Measurements from ENCODE around the gene CIB4. TPM values are rescaled to one million over a fixed set of nuclear protein-coding genes. Genes with fewer than 3 reads are reported as not detected.

CIB4 gene
- polyA plus RNA-seq, 3 donors = 0.29 to 0.89 (median 0.33) TPM

DNA sequence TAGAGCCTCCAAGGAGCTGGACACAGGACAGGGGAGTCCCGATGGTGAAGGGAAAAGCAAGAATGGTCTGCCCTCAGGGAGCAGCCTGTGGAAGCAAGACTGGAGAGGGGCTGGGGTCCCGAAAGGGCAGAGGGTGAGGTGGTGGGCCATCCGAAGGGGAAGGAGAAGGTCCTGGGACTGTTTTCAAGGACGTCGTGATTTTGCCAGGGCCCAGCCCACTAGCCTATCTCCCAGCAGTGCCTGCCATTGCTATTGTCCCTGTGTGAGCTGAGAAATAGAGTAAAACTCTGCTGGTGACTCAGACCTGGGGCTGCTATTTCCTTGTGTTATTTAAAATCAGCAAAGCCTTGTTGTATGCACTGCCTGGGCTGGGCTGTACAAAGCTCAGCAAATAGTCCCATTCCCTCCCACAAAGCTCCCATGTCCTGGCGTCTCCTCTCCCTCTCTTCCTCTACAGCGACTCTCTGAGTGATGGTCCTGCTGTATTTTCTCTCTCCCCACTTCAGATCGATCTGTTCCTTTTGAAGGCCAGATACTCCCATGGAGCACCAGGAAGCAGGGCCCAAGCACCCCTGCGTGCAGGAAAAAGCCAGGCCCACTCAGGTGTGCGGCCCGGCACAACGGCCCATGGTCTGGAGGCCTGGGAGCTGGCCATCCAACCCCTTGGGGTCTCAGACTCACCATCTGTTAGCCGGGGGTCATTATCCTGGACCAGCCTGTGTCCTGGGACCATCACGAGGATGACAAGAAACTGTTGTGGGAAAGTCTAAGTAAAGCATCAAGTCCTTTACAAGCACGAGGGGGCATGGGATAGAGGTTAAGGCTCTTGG, 98.3 kb downstream of the CIB4 start:
- no peak for DNase-seq (ENCODE audit: extremely low read depth in 1 of 11, low read depth in 9 of 11, low spot score in 4 of 11)

DNA sequence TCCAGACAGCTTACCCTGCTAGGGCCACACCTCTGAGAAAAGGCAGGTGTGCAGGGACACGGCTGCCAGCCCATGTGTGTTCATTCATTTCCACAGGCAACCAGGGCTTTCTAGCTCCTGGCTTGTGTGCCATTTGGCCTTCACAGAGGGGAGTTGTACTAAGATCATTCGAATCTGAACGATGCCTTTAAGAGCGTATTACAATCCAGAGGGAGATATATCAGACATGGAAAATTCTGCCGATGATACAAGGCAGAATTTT, 99.0 kb downstream of the CIB4 start:
- DNase-seq (ENCODE audit: extremely low read depth in 1 of 11, low read depth in 9 of 11, low spot score in 4 of 11) = no peak

DNA sequence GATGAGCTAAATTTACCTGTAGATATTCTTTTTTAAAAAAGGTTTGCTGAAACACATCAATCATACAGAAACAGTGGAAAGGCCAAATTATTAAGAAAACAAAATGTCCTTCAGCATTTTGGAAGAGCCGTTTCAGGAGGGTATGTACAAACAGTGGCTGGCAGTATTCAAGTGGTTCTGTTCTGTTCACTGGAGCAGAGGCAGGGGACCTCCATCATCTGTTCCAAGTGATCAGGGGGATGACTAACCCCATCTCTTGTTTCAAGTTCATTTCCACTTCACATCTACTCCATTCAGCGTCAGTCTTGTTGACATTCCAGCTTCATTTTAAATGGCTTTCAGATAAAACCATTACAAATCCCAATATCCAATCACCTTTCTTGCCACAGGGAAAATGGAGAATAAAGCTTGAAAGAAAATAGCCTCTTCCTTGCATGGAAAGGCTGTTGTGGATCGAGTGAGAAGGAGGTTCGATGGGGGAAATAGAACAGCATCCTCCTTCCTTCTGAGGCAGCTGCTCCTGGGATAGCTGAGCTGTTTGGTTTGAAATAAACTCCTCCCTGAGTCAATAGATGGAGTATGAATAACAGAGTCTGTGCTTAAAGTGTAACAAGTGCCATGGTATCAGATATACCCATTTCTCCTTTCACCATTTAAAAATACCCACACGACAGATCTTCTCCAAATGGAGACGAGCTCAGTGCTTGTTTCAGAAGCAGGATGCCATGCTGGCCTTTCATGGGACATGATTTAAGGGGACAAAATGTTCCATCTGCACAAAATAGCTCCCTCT, 99.6 kb downstream of the CIB4 start:
- DNase-seq (ENCODE audit: extremely low read depth in 1 of 11, low read depth in 9 of 11, low spot score in 4 of 11) = no peak

DNA sequence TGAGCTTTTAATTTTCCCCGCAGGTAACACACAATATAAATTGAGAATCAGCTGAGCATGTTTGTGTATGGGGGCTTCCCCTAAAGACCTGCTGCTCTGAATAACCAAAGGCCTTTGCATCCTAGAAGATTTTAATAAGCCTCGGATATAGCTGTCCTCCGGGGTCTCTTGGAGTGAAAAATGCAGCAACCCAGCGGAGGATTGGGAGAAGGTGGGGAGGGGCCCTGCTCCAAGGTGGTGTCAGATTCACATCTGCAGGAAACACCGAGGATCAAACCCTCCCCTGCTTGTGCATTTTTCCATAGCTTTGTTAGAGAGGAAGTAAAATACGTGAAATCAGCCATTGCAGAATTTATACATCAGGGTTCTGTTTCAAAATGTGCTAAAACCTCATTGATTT, 100.2 kb downstream of the CIB4 start:
- no peak for DNase-seq (ENCODE audit: extremely low read depth in 1 of 11, low read depth in 9 of 11, low spot score in 4 of 11)

DNA sequence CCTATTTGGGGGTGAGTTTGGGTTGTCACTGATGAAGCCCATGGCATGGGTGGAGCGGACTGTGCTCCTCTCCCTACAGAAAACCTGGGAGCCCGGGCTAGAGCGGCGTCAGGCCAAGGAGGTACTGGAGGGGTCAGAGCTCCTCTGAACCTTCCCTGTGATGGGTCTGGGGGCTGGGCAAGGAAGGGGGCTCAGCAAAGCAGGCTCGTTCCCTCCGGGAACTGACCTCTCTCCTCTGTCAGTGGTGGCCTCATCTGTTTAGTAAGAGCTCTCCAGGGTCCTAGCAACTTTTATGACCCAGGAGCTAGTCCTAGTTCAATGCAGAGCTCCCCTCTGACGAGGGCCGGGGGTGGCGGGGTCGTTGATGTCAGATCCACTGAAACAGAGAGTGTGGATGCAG, 100.9 kb downstream of the CIB4 start:
- no peak for DNase-seq (ENCODE audit: extremely low read depth in 1 of 11, low read depth in 9 of 11, low spot score in 4 of 11)

DNA sequence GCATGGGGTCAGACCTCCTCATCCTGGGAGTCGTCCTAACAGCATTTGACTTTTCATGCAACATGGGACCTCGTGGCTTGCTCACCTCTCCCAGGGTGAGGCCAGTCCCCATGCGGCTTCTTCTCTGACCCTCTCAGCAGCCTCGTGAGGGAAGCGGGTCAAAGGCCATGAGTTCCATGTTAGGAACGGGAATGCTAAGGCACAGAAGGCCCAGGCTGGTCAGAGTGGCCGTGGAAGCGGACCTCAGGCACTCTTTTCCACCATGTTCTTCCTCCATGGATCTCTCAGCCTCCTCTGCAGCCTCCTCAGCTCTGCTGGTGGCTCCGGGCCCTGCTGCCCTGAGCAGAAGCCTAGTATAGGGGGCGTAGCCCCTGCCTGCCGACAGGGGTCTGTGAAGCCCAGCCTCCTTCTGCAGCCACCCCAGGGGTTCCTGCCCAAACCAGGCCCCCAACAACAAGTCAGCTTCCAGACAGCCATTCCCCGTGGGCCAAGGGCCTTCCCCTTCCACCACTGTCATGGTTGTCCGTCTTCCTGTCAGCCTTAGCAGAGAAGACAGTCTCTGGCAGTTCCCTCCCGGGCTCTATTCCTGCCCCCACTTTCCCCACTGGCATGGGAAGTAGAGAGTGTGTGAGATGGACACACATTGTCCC, 103.2 kb downstream of the CIB4 start:
- DNase-seq (ENCODE audit: extremely low read depth in 1 of 11, low read depth in 9 of 11, low spot score in 4 of 11) = no peak

DNA sequence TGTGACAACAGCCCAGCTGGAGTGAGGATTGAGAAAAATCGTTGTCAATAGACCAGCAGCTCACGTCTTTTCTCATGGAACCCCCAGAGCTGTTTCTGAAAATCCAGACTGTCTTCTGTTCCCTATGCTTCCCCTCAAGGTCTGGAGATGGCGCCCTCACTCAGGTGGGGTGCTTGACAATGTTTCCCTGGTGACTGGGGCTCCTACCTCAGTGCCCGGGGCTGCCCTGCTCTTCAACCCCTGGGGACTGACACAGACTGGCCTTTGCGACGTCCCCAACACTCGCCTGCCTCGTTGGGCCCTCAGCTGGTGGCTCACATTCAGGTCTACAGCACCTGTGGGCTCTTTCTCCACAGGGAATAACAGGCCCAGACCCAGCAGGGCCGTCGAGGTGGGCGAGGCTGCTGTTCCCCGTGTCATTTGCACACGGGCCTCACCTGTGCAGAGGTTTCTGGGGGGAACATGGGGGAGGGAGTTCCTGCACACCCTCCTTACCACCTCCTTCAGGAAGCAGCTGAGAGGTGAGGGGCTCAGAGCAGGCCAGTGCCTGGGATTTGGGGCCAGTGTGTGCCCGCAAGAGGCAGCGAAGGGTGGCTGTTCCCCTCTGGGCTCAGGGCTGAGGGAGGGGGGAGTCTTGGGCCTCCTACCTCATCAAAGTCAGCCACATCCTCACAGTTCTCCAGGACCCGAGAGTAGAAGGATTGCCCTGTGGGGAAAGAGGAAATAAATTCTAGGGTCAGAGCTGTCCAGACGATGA, 103.9 kb downstream of the CIB4 start:
- DNase-seq (ENCODE audit: extremely low read depth in 1 of 11, low read depth in 9 of 11, low spot score in 4 of 11) = no peak

DNA sequence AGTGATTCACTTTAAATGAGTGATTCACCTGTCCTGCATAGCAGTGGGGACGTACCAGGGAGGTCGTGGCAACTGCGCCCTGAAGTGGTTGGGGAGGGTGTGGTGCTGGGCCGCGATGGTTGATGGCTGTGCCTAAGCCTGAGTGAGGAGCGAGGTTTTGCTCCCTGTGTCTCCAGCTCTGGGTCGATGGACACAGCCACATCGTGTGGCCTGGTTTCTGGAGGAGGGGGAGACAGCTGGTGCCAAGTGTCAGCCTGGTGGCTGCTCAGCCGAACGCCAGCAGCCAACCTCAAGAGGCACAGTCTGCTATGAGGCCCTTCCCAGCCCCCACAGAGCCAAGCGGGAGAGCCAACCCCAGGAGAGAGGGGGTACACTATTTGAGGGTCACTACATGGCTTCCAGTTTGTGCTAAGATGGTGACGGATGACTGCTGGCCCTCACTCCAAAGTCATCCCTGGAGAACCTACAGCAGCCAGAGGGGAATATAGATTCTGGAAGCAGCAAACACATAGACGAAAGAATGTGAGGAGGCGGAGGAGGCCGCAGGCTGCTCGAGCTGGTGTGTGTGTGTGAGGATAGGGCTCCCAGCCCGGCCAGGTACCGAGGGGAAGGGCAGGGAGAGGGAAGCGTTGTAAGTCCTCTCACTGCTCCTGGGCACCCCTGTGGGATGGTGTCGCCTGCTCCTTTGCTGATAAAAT, 104.6 kb downstream of the CIB4 start:
- no peak for DNase-seq (ENCODE audit: extremely low read depth in 1 of 11, low read depth in 9 of 11, low spot score in 4 of 11)

DNA sequence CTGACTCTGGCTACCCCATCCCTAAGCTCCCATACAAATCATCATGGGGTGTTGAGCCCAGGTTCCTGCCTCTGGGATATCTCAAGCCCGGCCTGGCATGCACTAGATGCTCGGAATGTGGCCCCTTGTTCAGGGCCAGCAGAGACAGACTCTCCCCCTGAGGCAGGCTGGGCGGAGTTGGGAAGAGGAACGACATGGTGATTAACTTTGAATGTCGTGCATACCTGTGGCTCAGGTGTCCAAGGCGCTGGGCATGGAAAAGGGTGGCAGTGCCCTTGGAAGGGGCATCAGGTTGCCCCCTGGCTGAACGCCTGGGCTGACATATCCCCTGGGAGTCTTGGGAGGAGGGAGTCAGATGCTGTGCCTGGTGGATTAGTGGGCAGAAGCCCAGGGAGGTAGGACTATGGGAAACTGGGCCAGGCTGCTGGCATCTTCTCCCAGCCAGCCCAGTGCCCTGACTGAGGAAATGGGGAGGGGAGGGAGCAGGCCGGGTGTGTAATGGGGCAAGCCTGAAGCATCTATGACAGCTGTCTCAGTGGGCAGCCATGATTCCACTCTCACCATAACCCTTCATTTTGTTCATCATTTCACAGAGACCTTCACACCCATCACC, 105.4 kb downstream of the CIB4 start:
- DNase-seq (ENCODE audit: extremely low read depth in 1 of 11, low read depth in 9 of 11, low spot score in 4 of 11) = no peak

DNA sequence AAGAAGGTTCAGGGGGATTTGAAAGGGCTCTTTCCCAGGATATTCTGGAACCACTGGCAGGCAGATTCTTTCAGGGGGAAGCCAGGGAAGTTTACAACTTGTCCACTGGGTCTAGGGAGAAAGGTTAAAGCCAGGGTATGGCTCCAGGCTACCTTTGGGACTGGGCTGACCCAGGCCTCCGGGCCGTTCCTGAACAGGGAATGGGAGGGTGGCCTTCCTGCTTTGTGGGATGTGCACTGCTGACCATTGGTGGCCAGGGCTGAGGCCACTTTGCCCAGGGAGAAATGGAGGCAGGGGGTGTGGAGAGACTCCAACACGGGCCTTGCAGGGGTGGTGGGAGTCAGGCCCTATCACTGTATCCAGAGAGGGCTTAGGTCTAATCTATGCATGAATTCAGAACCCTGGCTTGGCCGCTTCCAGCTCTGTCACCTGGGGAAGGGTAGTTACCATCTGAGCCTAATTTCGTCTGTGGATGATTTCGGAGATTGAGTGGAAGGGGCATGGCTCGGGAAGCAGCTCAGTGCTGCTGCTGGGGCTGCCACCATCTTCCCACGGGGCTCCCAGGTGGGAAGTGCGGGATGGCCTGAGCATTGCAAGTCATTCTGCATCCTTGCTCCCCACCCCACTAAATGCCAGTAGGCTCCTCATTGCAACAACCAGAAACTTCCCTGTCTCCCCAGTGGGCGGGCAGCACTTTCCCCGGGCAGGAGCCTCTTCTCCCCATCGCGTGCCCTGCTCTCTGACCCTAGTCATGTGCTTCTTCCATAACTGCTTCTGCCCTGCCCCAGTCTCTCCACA, 106.1 kb downstream of the CIB4 start:
- DNase-seq (ENCODE audit: extremely low read depth in 1 of 11, low read depth in 9 of 11, low spot score in 4 of 11) = no peak

DNA sequence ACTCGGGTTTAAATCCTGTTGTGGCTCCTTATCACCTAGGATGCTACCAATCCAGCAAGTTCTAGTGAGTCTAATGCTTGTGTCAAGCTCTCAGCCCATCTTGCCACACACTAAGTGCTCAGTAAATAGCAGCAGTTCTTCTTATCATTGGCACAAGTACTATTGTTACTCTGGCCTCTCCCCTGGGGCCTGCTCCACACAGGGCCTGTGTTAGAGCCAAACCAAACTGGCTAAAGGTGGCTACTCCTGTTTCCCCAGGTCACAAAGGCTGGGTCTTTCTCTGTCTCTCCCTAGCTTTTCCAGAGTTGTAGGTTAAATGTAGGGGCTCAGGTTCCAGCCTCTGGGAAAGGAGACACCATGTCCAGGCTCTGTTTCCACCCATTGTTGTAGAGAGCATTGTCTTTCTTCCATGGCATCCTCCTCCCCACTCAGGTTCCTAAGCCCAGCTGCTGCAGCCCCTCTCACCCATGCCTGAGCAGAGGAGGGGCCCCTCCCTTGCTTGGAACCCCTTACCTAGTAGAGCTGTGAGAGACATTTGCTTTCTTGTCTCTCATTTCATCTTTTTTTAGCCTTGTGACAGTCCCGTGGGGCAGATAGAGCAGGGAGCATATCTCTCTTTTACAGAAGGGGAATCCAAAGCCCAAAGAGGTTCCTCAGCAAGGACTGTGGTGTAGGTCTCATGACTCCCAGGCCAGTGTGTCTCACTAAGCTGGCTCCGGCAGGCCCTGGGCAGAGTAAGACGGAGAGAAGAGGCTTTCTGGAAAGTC, 106.9 kb downstream of the CIB4 start:
- DNase-seq (ENCODE audit: extremely low read depth in 1 of 11, low read depth in 9 of 11, low spot score in 4 of 11) = no peak

DNA sequence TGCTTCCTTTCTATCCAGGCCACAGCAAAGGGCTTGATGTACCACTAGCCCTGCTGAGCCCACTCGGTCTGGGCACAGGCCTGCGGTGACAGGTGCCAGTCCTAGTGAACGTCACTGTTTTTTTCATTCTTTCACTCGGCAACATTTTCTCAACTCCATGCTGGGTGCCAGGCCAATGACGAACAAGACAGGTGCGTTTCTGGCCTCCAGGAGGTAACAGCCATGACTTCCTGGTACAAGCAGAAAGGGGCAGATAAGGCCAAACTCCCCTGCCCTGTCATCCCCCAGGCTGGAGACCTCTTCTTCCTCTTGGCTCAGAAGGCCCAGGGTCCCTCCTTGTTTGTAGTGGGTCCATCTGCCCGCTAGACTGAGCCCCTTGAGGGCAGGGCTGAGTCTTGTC, 107.5 kb downstream of the CIB4 start:
- DNase-seq (ENCODE audit: extremely low read depth in 1 of 11, low read depth in 9 of 11, low spot score in 4 of 11) = no peak

DNA sequence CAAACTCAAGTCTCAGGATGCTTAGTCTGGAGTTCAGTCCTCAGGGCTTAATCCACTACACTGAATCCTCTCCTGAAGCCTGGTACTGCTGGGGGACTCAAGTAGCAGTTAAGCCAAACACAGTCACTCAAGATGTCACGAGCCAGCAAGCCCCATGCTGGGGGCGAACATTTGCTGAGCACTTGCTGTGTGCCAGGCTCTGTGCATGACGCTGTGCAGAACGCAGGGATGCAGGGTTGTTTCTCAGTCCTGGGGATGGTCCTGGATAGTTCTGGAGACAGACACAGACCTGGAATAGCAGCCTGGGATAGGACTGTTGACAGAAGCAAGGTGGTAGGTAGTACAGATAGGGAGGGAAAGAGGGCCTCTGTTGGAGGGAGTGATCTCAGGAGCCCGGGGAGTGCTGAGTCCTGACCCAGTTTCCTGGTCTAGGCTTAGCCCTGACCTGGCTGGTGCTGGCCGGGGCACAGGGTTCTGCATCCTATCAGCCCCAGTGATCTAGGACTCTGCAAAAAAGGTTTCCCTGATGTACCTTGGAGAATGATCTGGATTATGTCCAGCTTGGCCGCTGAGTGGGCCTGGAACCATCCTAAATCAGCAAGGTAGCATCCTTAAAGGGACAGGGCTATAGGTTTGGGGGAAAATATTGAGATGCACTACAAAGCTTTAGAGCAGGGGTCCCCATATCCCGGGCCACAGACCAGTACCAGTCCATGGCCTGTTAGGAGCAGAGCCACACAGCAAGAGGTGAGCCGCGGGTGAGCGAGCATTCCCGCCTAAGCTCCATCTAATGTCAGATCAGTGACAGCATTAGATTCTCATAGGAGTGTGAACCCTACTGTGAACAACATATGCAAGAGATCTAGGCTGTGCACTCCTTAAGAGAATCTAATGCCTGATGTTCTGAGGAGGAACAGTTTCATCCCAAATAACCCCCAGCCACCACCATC, 108.6 kb downstream of the CIB4 start:
- no peak for DNase-seq (ENCODE audit: extremely low read depth in 1 of 11, low read depth in 9 of 11, low spot score in 4 of 11)
